ENCODE data around the gene KAZN. TPM values are rescaled to one million over a fixed set of nuclear protein-coding genes. Genes with fewer than 3 reads are reported as not detected.

The KAZN gene
- total and polyA plus RNA-seq, 4 donors, result 17.8 to 54.0 (median 38.4) TPM

- WGBS (ENCODE audit: insufficient coverage), result 92% methylated on average over 5 of the region's 7 CpGs
- Histone ChIP-seq H3K27ac (ENCODE audit: low read depth, low read length) (no peak overlapping the region), H3K9me3 (ENCODE audit: control insufficient read depth, insufficient read depth, low read length) (peaks cover 2% of the 10 kb centered on the region), H3K4me3 (ENCODE audit: low read depth, low read length) (no peak overlapping the region), H3K27me3 (ENCODE audit: control insufficient read depth, insufficient read depth, low read length) (no peaks in the 10 kb centered on the region), H3K4me1 (ENCODE audit: control insufficient read depth, insufficient read depth, low read length) (peaks cover 4% of the 10 kb centered on the region), H3K36me3 (ENCODE audit: control insufficient read depth, insufficient read depth, low read length) (peaks cover 64% of the 10 kb centered on the region)
- no peak for DNase-seq (ENCODE audit: low read depth in 4 of 6, low spot score in 6 of 6)
Measured at GRCh38 chr1:15063783-15064182, 465.3 kb downstream of the KAZN start.

- peaks cover 4% of the 10 kb centered on the region for H3K4me1 ChIP-seq (ENCODE audit: control insufficient read depth, insufficient read depth, low read length)
- DNase-seq (ENCODE audit: low read depth in 4 of 6, low spot score in 6 of 6), result no peak
- no peak overlapping the region for H3K27ac ChIP-seq (ENCODE audit: low read depth, low read length)
- no peaks in the 10 kb centered on the region for H3K27me3 ChIP-seq (ENCODE audit: control insufficient read depth, insufficient read depth, low read length)
- H3K9me3 ChIP-seq (ENCODE audit: control insufficient read depth, insufficient read depth, low read length), result peaks cover 2% of the 10 kb centered on the region
- H3K4me3 ChIP-seq (ENCODE audit: low read depth, low read length), result no peak overlapping the region
- H3K36me3 ChIP-seq (ENCODE audit: control insufficient read depth, insufficient read depth, low read length), result peaks cover 60% of the 10 kb centered on the region
- WGBS (ENCODE audit: insufficient coverage), result 96% methylated on average over 12 of the region's 15 CpGs
Measured at GRCh38 chr1:15064217-15064929, 465.9 kb downstream of the KAZN start.

DNA sequence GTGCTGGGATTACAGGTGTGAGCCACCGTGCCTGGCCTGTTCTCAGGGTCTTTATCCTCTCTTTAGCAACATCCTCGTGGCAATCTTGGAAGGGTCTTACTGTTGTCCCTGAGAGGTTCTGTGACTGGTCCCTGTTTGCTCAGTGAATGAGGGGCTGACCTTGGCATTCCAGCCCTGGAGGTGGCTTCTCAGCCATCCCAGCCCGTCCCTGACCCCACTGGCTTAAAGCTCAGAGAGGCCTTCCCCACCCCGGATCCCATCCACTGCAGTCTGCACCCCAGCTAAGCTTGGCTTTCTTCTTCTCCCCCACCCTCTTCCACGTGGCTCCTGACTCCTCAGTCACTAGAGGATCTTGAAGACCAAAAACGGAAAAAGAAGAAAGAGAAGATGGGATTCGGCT lies 466.8 kb downstream of the KAZN start:
- peaks cover under 1% of the 10 kb centered on the region for H3K4me1 ChIP-seq (ENCODE audit: control insufficient read depth, insufficient read depth, low read length)
- H3K4me3 ChIP-seq (ENCODE audit: low read depth, low read length), result no peak overlapping the region
- WGBS (ENCODE audit: insufficient coverage), result 97% methylated on average over 4 of the region's 7 CpGs
- no peaks in the 10 kb centered on the region for H3K27me3 ChIP-seq (ENCODE audit: control insufficient read depth, insufficient read depth, low read length)
- H3K27ac ChIP-seq (ENCODE audit: low read depth, low read length), result no peak overlapping the region
- peaks cover 53% of the 10 kb centered on the region for H3K36me3 ChIP-seq (ENCODE audit: control insufficient read depth, insufficient read depth, low read length)
- peaks cover 2% of the 10 kb centered on the region for H3K9me3 ChIP-seq (ENCODE audit: control insufficient read depth, insufficient read depth, low read length)
- DNase-seq (ENCODE audit: low read depth in 4 of 6, low spot score in 6 of 6), result no peak

DNA sequence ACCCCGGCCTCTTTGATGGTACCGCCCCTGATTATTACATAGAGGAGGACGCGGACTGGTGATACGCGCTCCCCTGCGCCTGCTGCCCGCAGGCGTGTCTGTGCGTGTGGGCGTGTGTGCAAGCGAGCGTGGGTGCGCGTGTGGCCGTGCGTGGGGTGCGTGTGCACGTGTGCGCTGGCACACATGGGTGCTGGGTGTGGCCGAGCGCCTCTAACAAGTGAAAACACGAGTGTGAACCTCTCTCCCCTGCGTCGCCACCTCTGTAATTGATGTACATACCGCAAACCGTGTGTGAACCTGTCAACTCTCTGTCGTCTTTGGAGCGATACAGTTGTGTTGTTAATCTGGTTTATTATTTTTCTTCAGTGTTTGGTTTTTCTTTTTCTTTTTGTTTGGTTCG lies 467.3 kb downstream of the KAZN start:
- peaks cover 54% of the 10 kb centered on the region for H3K36me3 ChIP-seq (ENCODE audit: control insufficient read depth, insufficient read depth, low read length)
- H3K27me3 ChIP-seq (ENCODE audit: control insufficient read depth, insufficient read depth, low read length), result no peaks in the 10 kb centered on the region
- peaks cover 2% of the 10 kb centered on the region for H3K9me3 ChIP-seq (ENCODE audit: control insufficient read depth, insufficient read depth, low read length)
- 96% methylated on average over 23 of the region's 30 CpGs for WGBS (ENCODE audit: insufficient coverage)
- H3K4me3 ChIP-seq (ENCODE audit: low read depth, low read length), result no peak overlapping the region
- H3K27ac ChIP-seq (ENCODE audit: low read depth, low read length), result no peak overlapping the region
- DNase-seq (ENCODE audit: low read depth in 4 of 6, low spot score in 6 of 6), result no peak
- no peaks in the 10 kb centered on the region for H3K4me1 ChIP-seq (ENCODE audit: control insufficient read depth, insufficient read depth, low read length)

- DNase-seq (ENCODE audit: low read depth in 4 of 6, low spot score in 6 of 6), result no peak
- H3K9me3 ChIP-seq (ENCODE audit: control insufficient read depth, insufficient read depth, low read length), result peaks cover 2% of the 10 kb centered on the region
- no peak overlapping the region for H3K27ac ChIP-seq (ENCODE audit: low read depth, low read length)
- 74% methylated on average over 5 of the region's 15 CpGs for WGBS (ENCODE audit: insufficient coverage)
- H3K4me1 ChIP-seq (ENCODE audit: control insufficient read depth, insufficient read depth, low read length), result no peaks in the 10 kb centered on the region
- H3K4me3 ChIP-seq (ENCODE audit: low read depth, low read length), result no peak overlapping the region
- no peaks in the 10 kb centered on the region for H3K27me3 ChIP-seq (ENCODE audit: control insufficient read depth, insufficient read depth, low read length)
- H3K36me3 ChIP-seq (ENCODE audit: control insufficient read depth, insufficient read depth, low read length), result peaks cover 54% of the 10 kb centered on the region
Measured at GRCh38 chr1:15066191-15066590, 467.7 kb downstream of the KAZN start.

DNA sequence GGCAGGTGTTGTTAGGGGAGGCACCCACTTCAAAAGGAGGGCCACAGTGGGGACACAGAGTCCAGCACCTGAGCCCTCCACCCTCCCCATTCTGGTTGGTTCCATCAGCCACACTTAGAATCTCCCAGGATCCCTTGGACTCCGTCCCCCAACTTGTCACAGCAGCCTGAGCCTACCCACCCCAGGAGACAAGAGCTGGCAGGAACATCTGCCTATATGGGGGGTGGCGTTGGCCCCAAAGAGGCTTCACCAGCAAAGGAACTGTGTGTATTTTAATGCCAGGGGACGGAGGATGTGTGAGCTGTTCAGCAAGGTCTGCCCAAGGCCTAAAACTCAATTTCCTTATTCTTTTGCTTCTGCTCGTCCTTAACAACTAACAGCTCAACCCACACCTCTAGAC lies 468.7 kb downstream of the KAZN start:
- peaks cover 53% of the 10 kb centered on the region for H3K36me3 ChIP-seq (ENCODE audit: control insufficient read depth, insufficient read depth, low read length)
- no peak overlapping the region for H3K27ac ChIP-seq (ENCODE audit: low read depth, low read length)
- H3K9me3 ChIP-seq (ENCODE audit: control insufficient read depth, insufficient read depth, low read length), result peaks cover 2% of the 10 kb centered on the region
- DNase-seq (ENCODE audit: low read depth in 4 of 6, low spot score in 6 of 6), result no peak
- H3K4me3 ChIP-seq (ENCODE audit: low read depth, low read length), result no peak overlapping the region
- H3K4me1 ChIP-seq (ENCODE audit: control insufficient read depth, insufficient read depth, low read length), result no peaks in the 10 kb centered on the region
- no CpG with 5 or more reads among the region's 4 CpGs for WGBS (ENCODE audit: insufficient coverage)
- no peaks in the 10 kb centered on the region for H3K27me3 ChIP-seq (ENCODE audit: control insufficient read depth, insufficient read depth, low read length)

GRCh38 chr1:15068152-15068551 lies 469.7 kb downstream of the KAZN start:
- H3K27ac ChIP-seq (ENCODE audit: low read depth, low read length), result no peak overlapping the region
- WGBS (ENCODE audit: insufficient coverage), result 91% methylated on average over 10 of the region's 14 CpGs
- no peak for DNase-seq (ENCODE audit: low read depth in 4 of 6, low spot score in 6 of 6)
- no peaks in the 10 kb centered on the region for H3K9me3 ChIP-seq (ENCODE audit: control insufficient read depth, insufficient read depth, low read length)
- no peak overlapping the region for H3K4me3 ChIP-seq (ENCODE audit: low read depth, low read length)
- no peaks in the 10 kb centered on the region for H3K4me1 ChIP-seq (ENCODE audit: control insufficient read depth, insufficient read depth, low read length)
- H3K36me3 ChIP-seq (ENCODE audit: control insufficient read depth, insufficient read depth, low read length), result peaks cover 48% of the 10 kb centered on the region
- no peaks in the 10 kb centered on the region for H3K27me3 ChIP-seq (ENCODE audit: control insufficient read depth, insufficient read depth, low read length)

DNA sequence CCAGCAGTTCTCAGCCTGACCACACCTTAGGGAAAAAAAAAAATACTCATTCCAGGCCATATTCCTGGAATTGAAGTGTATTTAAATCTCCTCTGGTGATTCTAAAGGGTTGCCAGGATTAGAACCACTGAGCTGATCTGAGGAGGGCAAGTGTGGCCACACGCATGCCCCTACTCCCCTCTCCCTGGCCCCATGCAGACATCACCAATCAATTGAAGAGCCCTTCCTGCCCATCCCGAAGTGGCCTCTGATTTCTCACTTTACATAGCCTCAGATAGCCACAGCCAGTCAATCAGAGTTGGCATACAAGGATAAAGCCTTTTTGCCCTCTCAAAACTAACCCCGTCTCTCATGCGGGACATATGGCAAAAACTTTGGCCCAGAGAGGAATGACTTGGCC lies 470.5 kb downstream of the KAZN start:
- H3K4me3 ChIP-seq (ENCODE audit: low read depth, low read length), result no peak overlapping the region
- H3K36me3 ChIP-seq (ENCODE audit: control insufficient read depth, insufficient read depth, low read length), result peaks cover 47% of the 10 kb centered on the region
- no peaks in the 10 kb centered on the region for H3K9me3 ChIP-seq (ENCODE audit: control insufficient read depth, insufficient read depth, low read length)
- H3K27me3 ChIP-seq (ENCODE audit: control insufficient read depth, insufficient read depth, low read length), result no peaks in the 10 kb centered on the region
- no peak for DNase-seq (ENCODE audit: low read depth in 4 of 6, low spot score in 6 of 6)
- no peaks in the 10 kb centered on the region for H3K4me1 ChIP-seq (ENCODE audit: control insufficient read depth, insufficient read depth, low read length)
- no peak overlapping the region for H3K27ac ChIP-seq (ENCODE audit: low read depth, low read length)
- 77% methylated on average over 4 of the region's 4 CpGs for WGBS (ENCODE audit: insufficient coverage)

DNA sequence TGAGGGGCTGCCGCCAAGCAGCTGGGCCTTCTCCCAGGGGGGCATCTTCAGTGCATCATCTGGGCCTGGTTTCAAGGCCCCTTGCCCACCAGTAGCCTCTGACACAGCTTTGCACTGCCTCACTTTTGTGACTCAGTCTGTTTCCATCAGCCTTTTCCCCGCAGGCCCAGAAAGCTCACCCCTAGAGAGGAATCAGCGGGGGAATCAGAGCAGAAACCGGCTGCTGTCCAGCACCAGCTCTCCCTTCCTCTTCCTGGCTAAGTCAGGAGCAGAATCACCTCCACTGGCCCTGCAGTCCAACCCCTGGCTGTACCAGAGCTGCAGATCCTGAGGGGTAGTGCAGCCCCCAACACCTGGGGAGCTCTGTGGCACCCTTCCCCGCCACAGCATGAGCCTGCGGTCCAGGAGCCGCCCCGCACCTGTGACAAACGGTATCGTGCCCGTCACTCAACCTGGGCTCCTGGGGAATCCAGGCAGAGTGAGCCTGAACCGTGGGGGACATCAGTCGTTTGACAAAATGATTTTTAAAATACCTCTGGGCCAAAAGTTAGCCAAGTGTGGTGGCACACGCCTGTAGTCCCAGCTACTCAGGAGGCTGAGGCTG lies 471.8 kb downstream of the KAZN start:
- Histone ChIP-seq H3K4me3 (ENCODE audit: low read depth, low read length) (no peak overlapping the region), H3K36me3 (ENCODE audit: control insufficient read depth, insufficient read depth, low read length) (peaks cover 37% of the 10 kb centered on the region), H3K27ac (ENCODE audit: low read depth, low read length) (no peak overlapping the region), H3K4me1 (ENCODE audit: control insufficient read depth, insufficient read depth, low read length) (no peaks in the 10 kb centered on the region), H3K9me3 (ENCODE audit: control insufficient read depth, insufficient read depth, low read length) (no peaks in the 10 kb centered on the region), H3K27me3 (ENCODE audit: control insufficient read depth, insufficient read depth, low read length) (no peaks in the 10 kb centered on the region)
- no peak for DNase-seq (ENCODE audit: low read depth in 4 of 6, low spot score in 6 of 6)
- 81% methylated on average over 14 of the region's 14 CpGs for WGBS (ENCODE audit: insufficient coverage)

DNA sequence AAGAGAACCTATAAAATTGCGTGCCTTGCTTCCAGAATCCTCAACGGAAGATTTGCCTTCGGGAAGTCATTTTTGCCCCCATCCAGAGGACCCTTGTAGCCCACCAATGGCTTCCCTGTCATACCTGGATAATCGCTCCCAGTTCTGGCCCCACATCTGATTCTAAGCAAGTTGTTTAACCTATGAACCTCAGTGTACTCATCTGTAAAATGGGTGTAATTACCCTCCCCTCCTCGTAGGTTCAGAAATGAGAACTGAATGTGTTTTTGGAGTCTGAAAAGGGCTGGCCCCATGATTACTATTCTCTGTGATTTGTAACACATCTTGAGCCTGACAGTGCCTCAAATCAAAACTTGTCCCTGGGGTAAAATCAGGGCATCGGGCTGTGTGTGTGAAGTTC lies 473.5 kb downstream of the KAZN start:
- Histone ChIP-seq H3K4me3 (ENCODE audit: low read depth, low read length) (no peak overlapping the region), H3K4me1 (ENCODE audit: control insufficient read depth, insufficient read depth, low read length) (peaks cover 3% of the 10 kb centered on the region), H3K9me3 (ENCODE audit: control insufficient read depth, insufficient read depth, low read length) (no peaks in the 10 kb centered on the region), H3K36me3 (ENCODE audit: control insufficient read depth, insufficient read depth, low read length) (peaks cover 25% of the 10 kb centered on the region), H3K27ac (ENCODE audit: low read depth, low read length) (no peak overlapping the region), H3K27me3 (ENCODE audit: control insufficient read depth, insufficient read depth, low read length) (no peaks in the 10 kb centered on the region)
- no peak for DNase-seq (ENCODE audit: low read depth in 4 of 6, low spot score in 6 of 6)
- 87% methylated on average over 4 of the region's 6 CpGs for WGBS (ENCODE audit: insufficient coverage)

All from spinal cord (tissue), 10 donors.